GM21717 (cell line): ENCODE measurements around the gene SMIM30.
"Not testable (repeated sequence)": the region's sequence is repeated elsewhere in the genome, so short reads cannot be mapped to it uniquely, and the experiment has no call there.

ENCODE experiments used
- ATAC-seq: cut with Tn5 transposase; IDR thresholded peaks from one replicate; pipeline ENCODE4 v1.9.1; 2021; ENCODE audit warnings: mild to moderate bottlenecking, moderate library complexity; ENCODE audit not compliant: unreplicated experiment

The SMIM30 gene

GRCh38 chr7:113118074-113118959 is at the start of gene SMIM30:
Gene SMIM30, minus strand, starts transcription at chr7:113118554. Its CDS starts 976 bp downstream, at chr7:113117578.
- peak; percentile 100 for ATAC-seq

GRCh38 chr7:113166176-113166575 is 47.8 kb upstream of the SMIM30 start:
- ATAC-seq, result not testable (repeated sequence)

GRCh38 chr7:113161050-113161449 is 42.7 kb upstream of the SMIM30 start:
- ATAC-seq, result no peak

GRCh38 chr7:113159746-113160339 is 41.5 kb upstream of the SMIM30 start:
- peak; percentile 72 for ATAC-seq

GRCh38 chr7:113158756-113159155 is 40.4 kb upstream of the SMIM30 start:
- ATAC-seq, result no peak

GRCh38 chr7:113154117-113154516 is 35.8 kb upstream of the SMIM30 start:
- ATAC-seq, result no peak

- no peak for ATAC-seq
Observed at GRCh38 chr7:113144817-113145216, 26.5 kb upstream of the SMIM30 start.

GRCh38 chr7:113143486-113144257 is 25.3 kb upstream of the SMIM30 start:
- peak; percentile 79 for ATAC-seq

GRCh38 chr7:113142385-113143119 is 24.2 kb upstream of the SMIM30 start:
- peak; percentile 62 for ATAC-seq

- ATAC-seq, result no peak
Observed at GRCh38 chr7:113141803-113142202, 23.4 kb upstream of the SMIM30 start.

GRCh38 chr7:113140956-113141355 is 22.6 kb upstream of the SMIM30 start:
- no peak for ATAC-seq

- ATAC-seq, result no peak
Observed at GRCh38 chr7:113137241-113137640, 18.9 kb upstream of the SMIM30 start.

GRCh38 chr7:113134025-113134424 is 15.7 kb upstream of the SMIM30 start:
- no peak for ATAC-seq

GRCh38 chr7:113131367-113131766 is 13.0 kb upstream of the SMIM30 start:
- no peak for ATAC-seq

GRCh38 chr7:113128031-113128430 is 9.7 kb upstream of the SMIM30 start:
- ATAC-seq, result no peak

- no peak for ATAC-seq
Observed at GRCh38 chr7:113125728-113126127, 7.4 kb upstream of the SMIM30 start.

- no peak for ATAC-seq
Observed at GRCh38 chr7:113122744-113123143, 4.4 kb upstream of the SMIM30 start.

GRCh38 chr7:113120647-113121046 is 2.3 kb upstream of the SMIM30 start:
- ATAC-seq, result no peak

- ATAC-seq, result no peak
Observed at GRCh38 chr7:113119429-113119828, 1.1 kb upstream of the SMIM30 start.

- ATAC-seq, result not testable (repeated sequence)
Observed at GRCh38 chr7:113117374-113117774, 980 bp downstream of the SMIM30 start.

GRCh38 chr7:113113912-113114311 is 4.4 kb downstream of the SMIM30 start:
- no peak for ATAC-seq
